OCI-LY1 (cell line): ENCODE results near the gene PM20D1.

Source experiments
- H2AFZ ChIP-seq: fragments of 200-600 bp; sonication (generic), shearing (Covaris generic); 2 replicates; pipeline ENCODE4 v1.6.0; 2014; ENCODE audit warnings: antibody characterized with exemption, mild to moderate bottlenecking, low read length
- H3F3A ChIP-seq: fragments of 200-600 bp; sonication (generic), shearing (Covaris generic); 2 replicates; pipeline ENCODE4 v1.6.0; 2014; ENCODE audit warnings: mild to moderate bottlenecking, antibody characterized with exemption, low read length, moderate library complexity; ENCODE audit not compliant: insufficient read depth
- H3K27ac ChIP-seq: fragments of 200-600 bp; sonication (generic); 2 replicates; pipeline ENCODE4 v1.5.1; 2014; ENCODE audit warnings: low read length, mixed run types, mild to moderate bottlenecking, low read depth; ENCODE audit not compliant: poor library complexity, severe bottlenecking
- H3K27me3 ChIP-seq: fragments of 200-600 bp; sonication (generic); 2 replicates; pipeline ENCODE4 v1.6.0; 2014; ENCODE audit warnings: antibody characterized with exemption, mild to moderate bottlenecking, low read length, moderate library complexity; ENCODE audit not compliant: insufficient read depth
- H3K36me3 ChIP-seq: fragments of 200-600 bp; sonication (generic); 2 replicates; pipeline ENCODE4 v1.6.1; 2014; ENCODE audit warnings: mild to moderate bottlenecking, antibody characterized with exemption, low read length, moderate library complexity, mixed read lengths; ENCODE audit not compliant: insufficient read depth
- H3K4me1 ChIP-seq: fragments of 200-600 bp; sonication (generic); 2 replicates; pipeline ENCODE4 v1.5.1; 2014; ENCODE audit warnings: mild to moderate bottlenecking, low read length, moderate library complexity; ENCODE audit not compliant: insufficient read depth, severe bottlenecking
- H3K4me2 ChIP-seq: fragments of 200-600 bp; sonication (generic), shearing (Covaris generic); 2 replicates; pipeline ENCODE4 v1.6.1; 2014; ENCODE audit warnings: low read length
- H3K4me3 ChIP-seq: fragments of 200-600 bp; sonication (generic); 2 replicates; pipeline ENCODE4 v1.5.1; 2014; ENCODE audit warnings: low read length, low read depth, mild to moderate bottlenecking, mixed read lengths; ENCODE audit not compliant: poor library complexity, severe bottlenecking
- H3K79me2 ChIP-seq: fragments of 200-600 bp; shearing (Covaris generic); 2 replicates; pipeline ENCODE4 v1.6.1; 2016; ENCODE audit warnings: mixed run types, low read length, mixed read lengths; ENCODE audit not compliant: insufficient read depth
- H3K9ac ChIP-seq: fragments of 200-600 bp; sonication (generic), shearing (Covaris generic); 2 replicates; pipeline ENCODE4 v1.6.1; 2014; ENCODE audit warnings: mild to moderate bottlenecking, low read length, mixed read lengths
- H3K9me2 ChIP-seq: fragments of 200-600 bp; sonication (generic), shearing (Covaris generic); 2 replicates; pipeline ENCODE4 v1.6.1; 2014; ENCODE audit warnings: low read depth, mild to moderate bottlenecking, low read length, mixed read lengths
- H3K9me3 ChIP-seq: fragments of 200-600 bp; shearing (Covaris generic); 2 replicates; pipeline ENCODE4 v1.6.1; 2014; ENCODE audit warnings: low read length, mixed read lengths
- H4K20me1 ChIP-seq: fragments of 200-600 bp; sonication (generic), shearing (Covaris generic); 2 replicates; pipeline ENCODE4 v1.6.0; 2016; ENCODE audit warnings: mild to moderate bottlenecking, low read length; ENCODE audit not compliant: insufficient read depth
- CTCF ChIP-seq: fragments of 200-600 bp; sonication (generic), shearing (Covaris generic); IDR thresholded peaks from 2 replicates; pipeline ENCODE4 v1.5.1; 2017; ENCODE audit warnings: mild to moderate bottlenecking, antibody characterized with exemption, low read length, moderate library complexity, mixed read lengths
- EZH2 ChIP-seq: fragments of 200-600 bp; sonication (generic), shearing (Covaris generic); IDR thresholded peaks from 2 replicates; pipeline ENCODE4 v1.8.0; 2017; ENCODE audit warnings: borderline replicate concordance, mixed run types, mild to moderate bottlenecking, antibody characterized with exemption, low read length, moderate library complexity, mixed read lengths

PM20D1 gene

GRCh38 chr1:205813755-205814058, 36.2 kb downstream of the PM20D1 start:
- Histone ChIP-seq H2AFZ (peak overlapping the region; percentile 35), H3K36me3 (no peaks in the 10 kb centered on the region; the same call in 1 of the 2 replicates), H3K4me1 (peaks cover 20% of the 10 kb centered on the region), H3K9me2 (no peaks in the 10 kb centered on the region), H3K9ac (peak overlapping the region; percentile 79), H4K20me1 (no peaks in the 10 kb centered on the region), H3K27me3 (peaks cover 9% of the 10 kb centered on the region; the same call in 1 of the 2 replicates), H3K9me3 (no peaks in the 10 kb centered on the region), H3K4me2 (peak overlapping the region; percentile 98), H3K79me2 (no peaks in the 10 kb centered on the region), H3K27ac (no peak overlapping the region), H3F3A (no peaks in the 10 kb centered on the region), H3K4me3 (peak overlapping the region; percentile 82)
- TF ChIP-seq CTCF (no peak), EZH2 (no peak)

- Histone ChIP-seq H3K36me3 (no peaks in the 10 kb centered on the region; the same call in 1 of the 2 replicates), H3K9me3 (no peaks in the 10 kb centered on the region), H3K9me2 (no peaks in the 10 kb centered on the region), H3K4me3 (peak within 1 kb of the TSS; percentile 82), H3K4me2 (peak within 1 kb of the TSS; percentile 98), H3K27me3 (peaks cover 9% of the 10 kb centered on the region; the same call in 1 of the 2 replicates), H3K4me1 (peaks cover 20% of the 10 kb centered on the region), H3K9ac (peak within 1 kb of the TSS; percentile 79), H3K27ac (no peak within 1 kb of the TSS), H3K79me2 (no peaks in the 10 kb centered on the region), H3F3A (no peaks in the 10 kb centered on the region), H2AFZ (peak within 1 kb of the TSS; percentile 83), H4K20me1 (no peaks in the 10 kb centered on the region)
- no peak for TF ChIP-seq EZH2
- TF ChIP-seq CTCF: no peak
Observed at GRCh38 chr1:205812878-205813754, 36.8 kb downstream of the PM20D1 start, which contains the start of gene SLC41A1. TSS of gene SLC41A1 (minus strand) at chr1:205813198. CDS start at chr1:205810441, 2,757 bp downstream.

GRCh38 chr1:205812271-205812877, 37.6 kb downstream of the PM20D1 start:
- no peaks in the 10 kb centered on the region for H3K79me2 ChIP-seq
- H3K27me3 ChIP-seq: peaks cover 9% of the 10 kb centered on the region; the same call in 1 of the 2 replicates
- no peaks in the 10 kb centered on the region for H3K9me3 ChIP-seq
- H3K4me3 ChIP-seq: peak overlapping the region; percentile 82
- no peaks in the 10 kb centered on the region for H3K9me2 ChIP-seq
- no peaks in the 10 kb centered on the region; the same call in 1 of the 2 replicates for H3K36me3 ChIP-seq
- H3K4me2 ChIP-seq: peak overlapping the region; percentile 98
- H3K9ac ChIP-seq: peak overlapping the region; percentile 79
- H4K20me1 ChIP-seq: no peaks in the 10 kb centered on the region
- H3F3A ChIP-seq: no peaks in the 10 kb centered on the region
- H2AFZ ChIP-seq: peak overlapping the region; percentile 83; the same call in 1 of the 2 replicates
- no peak overlapping the region for H3K27ac ChIP-seq
- TF ChIP-seq EZH2 (no peak), CTCF (no peak)
- peaks cover 20% of the 10 kb centered on the region for H3K4me1 ChIP-seq
